Measurements from ENCODE around the gene IGFBP2.

IGFBP2 gene

DNA sequence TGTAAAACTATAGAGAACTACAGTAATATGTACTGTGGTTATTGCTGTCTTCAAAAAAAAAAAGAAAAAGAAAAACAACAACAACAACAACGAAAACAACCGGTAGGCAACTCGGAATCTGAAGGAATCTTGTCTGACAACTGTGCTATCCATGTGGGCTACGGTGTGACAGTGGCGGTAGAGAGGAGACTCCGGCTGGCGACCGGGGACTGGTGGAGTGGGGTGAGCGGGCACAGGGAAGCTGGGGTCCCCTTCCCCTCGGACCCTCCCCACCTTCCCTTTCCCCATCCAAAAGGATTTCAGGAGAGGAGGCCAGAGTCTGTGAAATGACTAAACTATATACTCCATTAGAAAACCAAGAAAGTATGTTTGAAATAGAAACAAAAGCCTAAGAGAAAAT, 39.2 kb downstream of the IGFBP2 start:
- TF ChIP-seq, protein P1, sequence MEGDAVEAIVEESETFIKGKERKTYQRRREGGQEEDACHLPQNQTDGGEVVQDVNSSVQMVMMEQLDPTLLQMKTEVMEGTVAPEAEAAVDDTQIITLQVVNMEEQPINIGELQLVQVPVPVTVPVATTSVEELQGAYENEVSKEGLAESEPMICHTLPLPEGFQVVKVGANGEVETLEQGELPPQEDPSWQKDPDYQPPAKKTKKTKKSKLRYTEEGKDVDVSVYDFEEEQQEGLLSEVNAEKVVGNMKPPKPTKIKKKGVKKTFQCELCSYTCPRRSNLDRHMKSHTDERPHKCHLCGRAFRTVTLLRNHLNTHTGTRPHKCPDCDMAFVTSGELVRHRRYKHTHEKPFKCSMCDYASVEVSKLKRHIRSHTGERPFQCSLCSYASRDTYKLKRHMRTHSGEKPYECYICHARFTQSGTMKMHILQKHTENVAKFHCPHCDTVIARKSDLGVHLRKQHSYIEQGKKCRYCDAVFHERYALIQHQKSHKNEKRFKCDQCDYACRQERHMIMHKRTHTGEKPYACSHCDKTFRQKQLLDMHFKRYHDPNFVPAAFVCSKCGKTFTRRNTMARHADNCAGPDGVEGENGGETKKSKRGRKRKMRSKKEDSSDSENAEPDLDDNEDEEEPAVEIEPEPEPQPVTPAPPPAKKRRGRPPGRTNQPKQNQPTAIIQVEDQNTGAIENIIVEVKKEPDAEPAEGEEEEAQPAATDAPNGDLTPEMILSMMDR (conservative IDR thresholded peaks at IDR 0.05; ENCODE audit: control insufficient read depth, insufficient read depth, low read depth, low read length) = no peak
- no peak for DNase-seq (ENCODE audit: low read depth)
- no peak overlapping the region for H3K4me3 ChIP-seq (ENCODE audit: control insufficient read depth, low read depth, low read length)

DNA sequence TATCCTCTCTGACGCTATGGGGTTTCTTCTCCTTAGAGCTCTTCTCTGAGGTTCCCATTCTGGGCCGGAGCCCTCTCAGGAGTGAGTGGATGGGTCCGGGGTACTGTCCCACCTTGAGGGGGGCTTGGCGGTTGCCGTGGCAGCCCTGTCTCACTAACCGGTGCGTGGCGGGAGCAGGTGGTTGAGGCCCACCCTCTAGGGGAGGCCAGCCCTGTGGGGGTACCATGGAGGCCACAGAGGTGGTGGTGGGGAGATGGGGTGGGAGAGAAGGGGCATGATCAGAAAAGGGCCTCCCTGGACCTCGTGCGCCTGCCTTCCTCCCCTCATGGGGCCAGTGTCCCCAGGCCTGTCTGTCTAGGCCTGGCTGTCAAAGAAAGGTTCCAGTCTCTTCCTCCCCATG, 39.8 kb downstream of the IGFBP2 start:
- no peak overlapping the region for H3K4me3 ChIP-seq (ENCODE audit: control insufficient read depth, low read depth, low read length)
- DNase-seq (ENCODE audit: low read depth) = no peak
- TF ChIP-seq, protein P1 (conservative IDR thresholded peaks at IDR 0.05; ENCODE audit: control insufficient read depth, insufficient read depth, low read depth, low read length) = no peak

DNA sequence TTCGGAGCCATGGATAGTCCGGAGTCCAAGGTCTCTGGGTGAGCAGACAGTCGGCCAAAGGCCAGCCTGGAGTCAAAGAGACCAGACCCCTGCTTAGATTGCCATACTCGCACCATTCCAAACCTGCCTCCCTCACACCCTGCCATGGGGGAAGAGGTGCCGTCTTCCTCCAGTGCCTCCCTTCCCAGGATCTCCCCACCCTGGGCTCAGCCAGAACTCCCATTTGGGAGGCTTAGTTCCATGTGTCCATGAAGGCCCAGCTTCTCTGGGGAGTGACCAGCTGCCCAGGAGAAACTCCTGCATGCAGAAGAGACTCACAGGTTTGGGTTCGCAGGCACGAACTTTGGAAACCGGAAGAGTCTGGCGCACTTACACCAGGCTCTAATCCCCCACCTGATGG, 40.4 kb downstream of the IGFBP2 start:
- TF ChIP-seq, protein P1 (conservative IDR thresholded peaks at IDR 0.05; ENCODE audit: control insufficient read depth, insufficient read depth, low read depth, low read length) = no peak
- no peak overlapping the region for H3K4me3 ChIP-seq (ENCODE audit: control insufficient read depth, low read depth, low read length)
- no peak for DNase-seq (ENCODE audit: low read depth)

DNA sequence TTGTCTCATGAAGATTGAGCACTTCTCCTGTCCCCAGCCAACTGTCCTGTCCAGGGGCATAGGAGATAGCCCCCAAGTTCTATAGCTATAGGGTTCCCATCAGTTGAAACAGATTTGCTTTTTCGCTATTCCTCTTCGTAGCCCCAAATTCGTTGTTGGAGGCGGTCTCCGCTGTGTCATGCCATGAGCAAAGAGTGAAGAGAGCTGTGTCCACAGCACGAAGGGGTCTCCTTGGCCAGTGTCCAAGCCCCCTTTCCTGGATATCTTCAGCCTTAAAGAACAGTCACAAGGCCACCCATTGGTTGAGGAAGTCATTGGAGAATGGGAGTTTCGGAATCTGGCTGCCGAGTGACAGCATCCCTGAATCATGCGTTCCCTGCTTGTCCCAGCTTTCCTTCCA, 41.2 kb downstream of the IGFBP2 start:
- no peak overlapping the region for H3K4me3 ChIP-seq (ENCODE audit: control insufficient read depth, low read depth, low read length)
- TF ChIP-seq, protein P1 (conservative IDR thresholded peaks at IDR 0.05; ENCODE audit: control insufficient read depth, insufficient read depth, low read depth, low read length) = no peak
- no peak for DNase-seq (ENCODE audit: low read depth)

DNA sequence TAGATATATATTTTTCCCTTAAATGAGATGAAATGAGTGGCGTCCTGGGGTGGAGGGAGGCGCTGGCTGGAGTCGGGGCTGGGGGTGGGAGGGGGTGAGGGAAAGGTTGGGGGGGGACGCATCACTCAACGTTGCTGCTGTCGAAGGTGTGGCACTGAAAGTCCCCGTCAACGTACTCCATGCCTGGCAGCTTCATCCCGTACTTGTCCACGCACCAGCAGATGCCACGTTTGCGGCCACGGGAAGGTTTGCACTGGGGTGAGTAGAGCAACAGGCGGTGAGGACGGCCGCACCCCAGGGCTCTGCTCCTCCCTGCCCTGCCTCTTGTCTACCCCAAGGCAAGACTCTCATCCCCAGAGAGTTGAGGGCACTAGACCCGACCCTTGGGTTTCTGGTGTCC, 43.4 kb downstream of the IGFBP2 start:
- TF ChIP-seq, protein P1 (conservative IDR thresholded peaks at IDR 0.05; ENCODE audit: control insufficient read depth, insufficient read depth, low read depth, low read length) = no peak
- H3K4me3 ChIP-seq (ENCODE audit: control insufficient read depth, low read depth, low read length) = no peak overlapping the region
- DNase-seq (ENCODE audit: low read depth) = no peak

DNA sequence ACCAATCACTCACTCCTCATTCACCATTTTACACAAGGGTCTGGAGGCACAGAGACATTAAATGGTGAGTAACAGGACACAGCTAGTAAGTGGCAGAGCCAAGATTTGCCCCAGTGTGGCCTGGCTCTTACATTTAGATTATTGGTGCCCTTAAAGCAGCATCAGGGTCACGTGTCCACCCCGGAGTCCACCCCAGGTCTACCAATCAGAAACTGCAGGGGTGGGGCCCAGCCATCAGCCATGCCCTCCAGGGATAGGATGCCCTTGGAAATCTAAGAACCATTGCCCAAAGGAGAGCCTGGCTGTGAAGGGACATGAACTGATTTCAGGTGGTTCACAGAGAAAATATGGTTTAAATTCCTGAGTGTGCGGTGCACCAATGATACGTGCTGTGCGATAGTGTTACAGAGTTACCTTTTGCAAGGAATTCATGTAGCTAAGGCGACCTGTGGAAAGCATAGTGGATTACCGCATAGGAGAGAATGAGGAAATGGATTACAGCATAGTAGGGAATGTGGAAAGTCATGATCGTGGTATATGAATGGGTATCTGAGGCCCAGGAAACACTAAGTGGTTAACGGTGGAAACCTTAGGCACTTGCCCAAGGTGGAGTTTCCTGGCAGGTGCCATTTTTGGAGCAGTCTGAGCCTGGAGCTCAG, 44.3 kb downstream of the IGFBP2 start:
- no peak overlapping the region for H3K4me3 ChIP-seq (ENCODE audit: control insufficient read depth, low read depth, low read length)
- TF ChIP-seq, protein P1 (conservative IDR thresholded peaks at IDR 0.05; ENCODE audit: control insufficient read depth, insufficient read depth, low read depth, low read length) = no peak
- no peak for DNase-seq (ENCODE audit: low read depth)

DNA sequence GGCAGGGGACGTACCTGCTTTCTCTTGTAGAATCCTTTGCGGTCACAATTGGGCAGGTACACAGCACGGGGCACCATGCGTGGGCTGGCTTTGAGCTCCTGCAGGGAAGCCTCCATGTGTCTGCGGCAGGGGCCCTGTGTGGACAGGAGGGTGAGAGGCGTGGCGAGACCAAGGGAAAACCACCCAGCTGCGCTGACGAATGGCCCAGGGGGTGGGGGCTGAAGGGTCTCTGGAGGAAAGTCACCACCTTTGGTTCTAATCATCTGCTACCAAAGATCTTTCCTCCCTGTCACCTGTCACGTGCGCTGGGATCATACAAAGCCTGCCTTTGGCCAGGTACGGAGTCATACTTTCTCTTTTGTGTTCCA, 44.9 kb downstream of the IGFBP2 start:
- DNase-seq (ENCODE audit: low read depth) = no peak
- H3K4me3 ChIP-seq (ENCODE audit: control insufficient read depth, low read depth, low read length) = no peak overlapping the region
- TF ChIP-seq, protein P1 (conservative IDR thresholded peaks at IDR 0.05; ENCODE audit: control insufficient read depth, insufficient read depth, low read depth, low read length) = no peak
